Effector memory CD8-positive, alpha-beta T cell (primary cell): ENCODE data around the gene PSMC3.
A peak's percentile ranks its signal among the peaks of the same experiment; 100 is the strongest.

Experiments used
- ATAC-seq: fragments of 150-1000 bp; cut with Tn5 transposase; replicated peaks from 2 replicates; pipeline ENCODE4 v1.10.0; 2021; ENCODE audit warnings: mild to moderate bottlenecking, moderate library complexity
- DNase-seq, 3 experiments: peaks; one replicate each; pipeline ENCODE4 v3.0.0; 2021
- H3K27ac Mint-ChIP-seq, 2 donors: one replicate each; pipeline ENCODE4 v1.8.0; 2022; ENCODE audit warnings: mild to moderate bottlenecking in 2 of 2, mixed read lengths in 2 of 2, moderate library complexity in 2 of 2
- H3K27me3 Mint-ChIP-seq, 2 donors: one replicate each; pipeline ENCODE4 v1.8.0; 2022; ENCODE audit warnings: mixed read lengths in 2 of 2
- H3K36me3 Mint-ChIP-seq: one replicate; pipeline ENCODE4 v1.8.0; 2022; ENCODE audit warnings: mild to moderate bottlenecking, moderate library complexity, mixed read lengths; ENCODE audit not compliant: insufficient read depth
- H3K4me1 Mint-ChIP-seq, 2 donors: one replicate each; pipeline ENCODE4 v1.8.0; 2022; ENCODE audit warnings: low read depth in 2 of 2, mixed read lengths in 2 of 2
- H3K4me3 Mint-ChIP-seq, 2 donors: one replicate each; pipeline ENCODE4 v1.8.0; 2022; ENCODE audit warnings: mild to moderate bottlenecking in 2 of 2, mixed read lengths in 2 of 2, moderate library complexity in 2 of 2
- H3K9me3 Mint-ChIP-seq, 2 donors: one replicate each; pipeline ENCODE4 v1.8.0; 2022; ENCODE audit warnings: mixed read lengths in 2 of 2

Gene PSMC3

GRCh38 chr11:47415091-47415854 is 11.0 kb downstream of the PSMC3 start:
- peaks cover 44% of the 10 kb centered on the region for H3K36me3 Mint-ChIP-seq
- DNase-seq = no peak
- no peaks in the 10 kb centered on the region for H3K27me3 Mint-ChIP-seq
- H3K4me1 Mint-ChIP-seq = peaks cover 9 to 14% of the 10 kb centered on the region in 2 donors
- no peak overlapping the region for H3K4me3 Mint-ChIP-seq
- no peak overlapping the region for H3K27ac Mint-ChIP-seq
- H3K9me3 Mint-ChIP-seq = no peaks in the 10 kb centered on the region
- no peak for ATAC-seq

- peaks cover 38% of the 10 kb centered on the region for H3K36me3 Mint-ChIP-seq
- H3K4me3 Mint-ChIP-seq = no peak overlapping the region
- H3K27me3 Mint-ChIP-seq = no peaks in the 10 kb centered on the region
- peaks cover 10 to 15% of the 10 kb centered on the region in 2 donors for H3K4me1 Mint-ChIP-seq
- H3K27ac Mint-ChIP-seq = peak overlapping the region; percentile 16 to 61
- no peak for DNase-seq
- no peaks in the 10 kb centered on the region for H3K9me3 Mint-ChIP-seq
- ATAC-seq = no peak
Measured at GRCh38 chr11:47414685-47415070, 11.6 kb downstream of the PSMC3 start.

- peaks cover 38% of the 10 kb centered on the region for H3K36me3 Mint-ChIP-seq
- H3K27ac Mint-ChIP-seq = peak overlapping the region; percentile 16 to 61
- peaks cover 16 to 20% of the 10 kb centered on the region in 2 donors for H3K4me1 Mint-ChIP-seq
- H3K9me3 Mint-ChIP-seq = no peaks in the 10 kb centered on the region
- DNase-seq (no peak), ATAC-seq (no peak)
- H3K4me3 Mint-ChIP-seq = no peak overlapping the region
- no peaks in the 10 kb centered on the region for H3K27me3 Mint-ChIP-seq
Measured at GRCh38 chr11:47413908-47414684, 12.1 kb downstream of the PSMC3 start.

GRCh38 chr11:47413351-47413750 is 12.9 kb downstream of the PSMC3 start:
- Mint-ChIP-seq H3K36me3 (peaks cover 38% of the 10 kb centered on the region), H3K27ac (peak overlapping the region in 1 of 2 donors; percentile 16), H3K4me3 (no peak overlapping the region), H3K4me1 (peaks cover 20 to 22% of the 10 kb centered on the region in 2 donors), H3K27me3 (no peaks in the 10 kb centered on the region), H3K9me3 (no peaks in the 10 kb centered on the region)
- no peak for ATAC-seq
- no peak for DNase-seq

GRCh38 chr11:47411884-47412746 is 14.1 kb downstream of the PSMC3 start:
- no peaks in the 10 kb centered on the region for H3K9me3 Mint-ChIP-seq
- H3K4me3 Mint-ChIP-seq = no peak overlapping the region
- H3K27ac Mint-ChIP-seq = no peak overlapping the region
- H3K27me3 Mint-ChIP-seq = no peaks in the 10 kb centered on the region
- H3K36me3 Mint-ChIP-seq = peaks cover 31% of the 10 kb centered on the region
- DNase-seq (peak; percentile 44 to 51 (median 47)), ATAC-seq (no peak)
- peaks cover 24 to 25% of the 10 kb centered on the region in 2 donors for H3K4me1 Mint-ChIP-seq

- H3K36me3 Mint-ChIP-seq = peaks cover 26% of the 10 kb centered on the region
- H3K4me1 Mint-ChIP-seq = peaks cover 28 to 29% of the 10 kb centered on the region in 2 donors
- no peaks in the 10 kb centered on the region for H3K27me3 Mint-ChIP-seq
- DNase-seq (no peak), ATAC-seq (no peak)
- peak overlapping the region in 1 of 2 donors; percentile 72 for H3K27ac Mint-ChIP-seq
- peak overlapping the region in 1 of 2 donors; percentile 12 for H3K4me3 Mint-ChIP-seq
- no peaks in the 10 kb centered on the region for H3K9me3 Mint-ChIP-seq
Measured at GRCh38 chr11:47410370-47411264, 15.6 kb downstream of the PSMC3 start.

- Mint-ChIP-seq H3K4me1 (peaks cover 28 to 29% of the 10 kb centered on the region in 2 donors), H3K27ac (peak overlapping the region; percentile 87 to 94), H3K36me3 (peaks cover 24% of the 10 kb centered on the region), H3K4me3 (peak overlapping the region; percentile 97 to 98), H3K9me3 (no peaks in the 10 kb centered on the region), H3K27me3 (no peaks in the 10 kb centered on the region)
- no peak for ATAC-seq
- no peak for DNase-seq
Measured at GRCh38 chr11:47409440-47410369, 16.5 kb downstream of the PSMC3 start.

- no peak for ATAC-seq
- peaks cover 19% of the 10 kb centered on the region for H3K36me3 Mint-ChIP-seq
- H3K9me3 Mint-ChIP-seq = no peaks in the 10 kb centered on the region
- no peak for DNase-seq
- H3K4me1 Mint-ChIP-seq = peaks cover 23 to 25% of the 10 kb centered on the region in 2 donors
- peak overlapping the region; percentile 87 to 94 for H3K27ac Mint-ChIP-seq
- no peaks in the 10 kb centered on the region for H3K27me3 Mint-ChIP-seq
- peak overlapping the region; percentile 97 to 98 for H3K4me3 Mint-ChIP-seq
Measured at GRCh38 chr11:47408598-47409439, 17.4 kb downstream of the PSMC3 start.

GRCh38 chr11:47407746-47408590 is 18.3 kb downstream of the PSMC3 start, which contains the start of gene SLC39A13:
Gene SLC39A13, plus strand, starts transcription at chr11:47408590. Its CDS starts 1,505 bp downstream, at chr11:47410095.
- DNase-seq (peak; percentile 90 to 93 (median 92)), ATAC-seq (peak; percentile 84)
- no peaks in the 10 kb centered on the region for H3K27me3 Mint-ChIP-seq
- peaks cover 22 to 25% of the 10 kb centered on the region in 2 donors for H3K4me1 Mint-ChIP-seq
- peaks cover 13% of the 10 kb centered on the region for H3K36me3 Mint-ChIP-seq
- H3K4me3 Mint-ChIP-seq = peak within 1 kb of the TSS; percentile 97 to 98
- H3K27ac Mint-ChIP-seq = peak within 1 kb of the TSS; percentile 87 to 94
- no peaks in the 10 kb centered on the region for H3K9me3 Mint-ChIP-seq

GRCh38 chr11:47406896-47407745 is 19.1 kb downstream of the PSMC3 start:
- H3K4me3 Mint-ChIP-seq = peak overlapping the region; percentile 97 to 98
- H3K4me1 Mint-ChIP-seq = peaks cover 22 to 25% of the 10 kb centered on the region in 2 donors
- DNase-seq = no peak
- H3K27me3 Mint-ChIP-seq = no peaks in the 10 kb centered on the region
- H3K27ac Mint-ChIP-seq = peak overlapping the region; percentile 87 to 89
- H3K36me3 Mint-ChIP-seq = peaks cover 10% of the 10 kb centered on the region
- ATAC-seq = no peak
- no peaks in the 10 kb centered on the region for H3K9me3 Mint-ChIP-seq
